HG03139 (cell line): ENCODE measurements around the gene TBC1D7.
A peak's percentile ranks its signal among the peaks of the same experiment; 100 is the strongest.

Experiments used
- ATAC-seq: cut with Tn5 transposase; IDR thresholded peaks from one replicate; pipeline ENCODE4 v1.9.1; 2021; ENCODE audit not compliant: unreplicated experiment

TBC1D7 gene

GRCh38 chr6:13328076-13328874 lies at the start of gene TBC1D7:
TSS of gene TBC1D7 (minus strand) at chr6:13328537. CDS start at chr6:13326898, 1,639 bp downstream.
- ATAC-seq: peak; percentile 91

GRCh38 chr6:13377054-13377758 lies 48.9 kb upstream of the TBC1D7 start:
- no peak for ATAC-seq

- ATAC-seq: peak; percentile 63
Measured at GRCh38 chr6:13375360-13375878, 47.1 kb upstream of the TBC1D7 start.

- ATAC-seq: no peak
Measured at GRCh38 chr6:13373919-13374318, 45.6 kb upstream of the TBC1D7 start.

GRCh38 chr6:13373488-13373886 lies 45.1 kb upstream of the TBC1D7 start:
- no peak for ATAC-seq

- no peak for ATAC-seq
Measured at GRCh38 chr6:13372688-13373487, 44.6 kb upstream of the TBC1D7 start.

GRCh38 chr6:13372076-13372475 lies 43.7 kb upstream of the TBC1D7 start:
- no peak for ATAC-seq

- no peak for ATAC-seq
Measured at GRCh38 chr6:13371421-13372072, 43.2 kb upstream of the TBC1D7 start.

GRCh38 chr6:13370623-13371022 lies 42.3 kb upstream of the TBC1D7 start:
- ATAC-seq: no peak

GRCh38 chr6:13369591-13369990 lies 41.3 kb upstream of the TBC1D7 start:
- ATAC-seq: no peak

GRCh38 chr6:13368731-13369115 lies 40.4 kb upstream of the TBC1D7 start:
- no peak for ATAC-seq

GRCh38 chr6:13368079-13368730 lies 39.9 kb upstream of the TBC1D7 start:
- ATAC-seq: no peak

- ATAC-seq: no peak
Measured at GRCh38 chr6:13367396-13367795, 39.1 kb upstream of the TBC1D7 start.

GRCh38 chr6:13365320-13365719 lies 37.0 kb upstream of the TBC1D7 start:
- ATAC-seq: no peak

GRCh38 chr6:13364842-13365241 lies 36.5 kb upstream of the TBC1D7 start:
- ATAC-seq: no peak

- ATAC-seq: no peak
Measured at GRCh38 chr6:13362412-13362811, 34.1 kb upstream of the TBC1D7 start.

GRCh38 chr6:13360671-13361540 lies 32.6 kb upstream of the TBC1D7 start:
- ATAC-seq: no peak

GRCh38 chr6:13359287-13359686 lies 30.9 kb upstream of the TBC1D7 start:
- ATAC-seq: no peak

GRCh38 chr6:13358511-13358910 lies 30.2 kb upstream of the TBC1D7 start:
- ATAC-seq: no peak
